Measurements from ENCODE around the gene SLC23A3. TPM values are rescaled to one million over a fixed set of nuclear protein-coding genes. Genes with fewer than 3 reads are reported as not detected.

The SLC23A3 gene
- polyA plus RNA-seq, 1 donor: 1.1 TPM

Other genes starting within 250 kb of the SLC23A3 start
- not detected for gene CDK5R2, start 210.4 kb downstream of the SLC23A3 start, polyA plus RNA-seq (ENCODE audit: insufficient read length)
- 0.58 TPM for gene FEV, start 184.8 kb downstream of the SLC23A3 start, polyA plus RNA-seq (ENCODE audit: insufficient read length)
- not detected for gene CRYBA2, start 176.6 kb downstream of the SLC23A3 start, polyA plus RNA-seq (ENCODE audit: insufficient read length)
- gene CFAP65, start 128.5 kb downstream of the SLC23A3 start, polyA plus RNA-seq (ENCODE audit: insufficient read length): not detected
- gene IHH, start 109.1 kb downstream of the SLC23A3 start, polyA plus RNA-seq (ENCODE audit: insufficient read length): not detected
- 12.0 TPM for gene NHEJ1, start 9.2 kb downstream of the SLC23A3 start, polyA plus RNA-seq (ENCODE audit: insufficient read length)
- 39.4 TPM for gene CNPPD1, start 6.9 kb upstream of the SLC23A3 start, polyA plus RNA-seq (ENCODE audit: insufficient read length)
- 42.0 TPM for gene RETREG2, start 8.2 kb upstream of the SLC23A3 start, polyA plus RNA-seq (ENCODE audit: insufficient read length)
- gene ZFAND2B, start 36.8 kb upstream of the SLC23A3 start, polyA plus RNA-seq (ENCODE audit: insufficient read length): 21.4 TPM
- gene ABCB6, start 48.9 kb upstream of the SLC23A3 start, polyA plus RNA-seq (ENCODE audit: insufficient read length): 36.1 TPM
- gene ATG9A, start 59.6 kb upstream of the SLC23A3 start, polyA plus RNA-seq (ENCODE audit: insufficient read length): 35.9 TPM
- gene ANKZF1, start 59.8 kb upstream of the SLC23A3 start, polyA plus RNA-seq (ENCODE audit: insufficient read length): 29.5 TPM
- gene GLB1L, start 75.4 kb upstream of the SLC23A3 start, polyA plus RNA-seq (ENCODE audit: insufficient read length): 4.4 TPM
- 17.6 TPM for gene STK16, start 75.5 kb upstream of the SLC23A3 start, polyA plus RNA-seq (ENCODE audit: insufficient read length)
- gene TUBA4B, start 83.2 kb upstream of the SLC23A3 start, polyA plus RNA-seq (ENCODE audit: insufficient read length): 0.31 TPM
- gene TUBA4A, start 83.9 kb upstream of the SLC23A3 start, polyA plus RNA-seq (ENCODE audit: insufficient read length): 112 TPM
- gene DNAJB2, start 109.3 kb upstream of the SLC23A3 start, polyA plus RNA-seq (ENCODE audit: insufficient read length): 97.8 TPM
- 0.12 TPM for gene PTPRN, start 139.4 kb upstream of the SLC23A3 start, polyA plus RNA-seq (ENCODE audit: insufficient read length)
- gene RESP18, start 162.7 kb upstream of the SLC23A3 start, polyA plus RNA-seq (ENCODE audit: insufficient read length): not detected
- gene DNPEP, start 217.9 kb upstream of the SLC23A3 start, polyA plus RNA-seq (ENCODE audit: insufficient read length): 40.9 TPM
- 5,382 TPM for gene DES, start 248.3 kb upstream of the SLC23A3 start, polyA plus RNA-seq (ENCODE audit: insufficient read length)